ENCODE results near the gene ARHGEF28.

The ARHGEF28 gene

GRCh38 chr5:73619606-73620333, 6.2 kb upstream of the ARHGEF28 start:
- DNase-seq = no peak

GRCh38 chr5:73620334-73620687, 5.7 kb upstream of the ARHGEF28 start:
- DNase-seq = no peak

GRCh38 chr5:73623060-73623459, 2.9 kb upstream of the ARHGEF28 start:
- DNase-seq = no peak

- no peak for DNase-seq
Measured at GRCh38 chr5:73623901-73624404, 2.0 kb upstream of the ARHGEF28 start.

GRCh38 chr5:73624888-73625287, 1.1 kb upstream of the ARHGEF28 start:
- no peak for DNase-seq

- DNase-seq = no peak
Measured at GRCh38 chr5:73625372-73625943, 538 bp upstream of the ARHGEF28 start.

- DNase-seq = no peak
Measured at GRCh38 chr5:73626814-73627313, 868 bp downstream of the ARHGEF28 start.

- DNase-seq = no peak
Measured at GRCh38 chr5:73629456-73629855, 3.5 kb downstream of the ARHGEF28 start.

- no peak for DNase-seq
Measured at GRCh38 chr5:73630765-73631164, 4.8 kb downstream of the ARHGEF28 start.

GRCh38 chr5:73631500-73631899, 5.5 kb downstream of the ARHGEF28 start:
- no peak for DNase-seq

- DNase-seq = no peak
Measured at GRCh38 chr5:73633060-73633459, 7.1 kb downstream of the ARHGEF28 start.

- DNase-seq = no peak
Measured at GRCh38 chr5:73636408-73636807, 10.4 kb downstream of the ARHGEF28 start.

GRCh38 chr5:73637565-73637964, 11.6 kb downstream of the ARHGEF28 start:
- DNase-seq = no peak

- DNase-seq = no peak
Measured at GRCh38 chr5:73638344-73639095, 12.5 kb downstream of the ARHGEF28 start.

- no peak for DNase-seq
Measured at GRCh38 chr5:73640861-73641320, 14.9 kb downstream of the ARHGEF28 start.

GRCh38 chr5:73641811-73642210, 15.8 kb downstream of the ARHGEF28 start:
- DNase-seq = no peak

- no peak for DNase-seq
Measured at GRCh38 chr5:73642344-73642743, 16.3 kb downstream of the ARHGEF28 start.

GRCh38 chr5:73644385-73644963, 18.5 kb downstream of the ARHGEF28 start:
- DNase-seq = no peak

- no peak for DNase-seq
Measured at GRCh38 chr5:73647721-73648120, 21.7 kb downstream of the ARHGEF28 start.

GRCh38 chr5:73648515-73648914, 22.5 kb downstream of the ARHGEF28 start:
- no peak for DNase-seq

- DNase-seq = no peak
Measured at GRCh38 chr5:73649926-73650325, 23.9 kb downstream of the ARHGEF28 start.

- no peak for DNase-seq
Measured at GRCh38 chr5:73652391-73652790, 26.4 kb downstream of the ARHGEF28 start.

- DNase-seq = no peak
Measured at GRCh38 chr5:73654171-73654811, 28.3 kb downstream of the ARHGEF28 start.

Data from cortex of kidney (tissue), 1 donor.